Spinal cord (tissue), 10 donors: Measurements from ENCODE around the gene DNTTIP2. TPM values are rescaled to one million over a fixed set of nuclear protein-coding genes. Genes with fewer than 3 reads are reported as not detected.
A peak's percentile ranks its signal among the peaks of the same experiment; 100 is the strongest.

ENCODE experiments used
- DNase-seq, 6 donors: peaks; one replicate each; pipeline versions ENCODE4 v3.0.0 to v3.0.0-alpha.2; 2013 to 2015; ENCODE audit warnings: low spot score in 6 of 6, low read depth in 4 of 6
- H3K27ac ChIP-seq: one replicate; pipeline ENCODE4 v1.5.1; 2013; ENCODE audit warnings: low read depth, low read length, control low read depth
- H3K27me3 ChIP-seq: one replicate; pipeline ENCODE4 v1.6.1; 2013; ENCODE audit warnings: low read length; ENCODE audit not compliant: control insufficient read depth, insufficient read depth
- H3K36me3 ChIP-seq: one replicate; pipeline ENCODE4 v1.6.1; 2013; ENCODE audit warnings: low read length; ENCODE audit not compliant: control insufficient read depth, insufficient read depth
- H3K4me1 ChIP-seq: one replicate; pipeline ENCODE4 v1.6.1; 2013; ENCODE audit warnings: low read length; ENCODE audit not compliant: control insufficient read depth, insufficient read depth
- H3K4me3 ChIP-seq: one replicate; pipeline ENCODE4 v1.5.1; 2013; ENCODE audit warnings: low read depth, low read length, control low read depth
- H3K9me3 ChIP-seq: one replicate; pipeline ENCODE4 v1.6.1; 2013; ENCODE audit warnings: low read length; ENCODE audit not compliant: control insufficient read depth, insufficient read depth
- WGBS: methylation state at CpG from one replicate; pipeline ENCODE4 v1.1.5; 2013; ENCODE audit warnings: missing lambda C conversion rate; ENCODE audit not compliant: insufficient coverage; 5-methylcytosine and 5-hydroxymethylcytosine counted together
- polyA plus RNA-seq, 2 donors: library from polyadenylated mRNA; unstranded; fragments of 120-200 nt; gene quantifications; one replicate each; pipeline ENCODE4 v1.2.1, GENCODE V29; 2013; ENCODE audit not compliant: insufficient read length in 2 of 2
- total RNA-seq, 2 donors: library from RNA; depleted of rRNA in 1 of 2; stranded (reverse); fragments of 120-200 nt in 1 of 2; fragments of >200 nt in 1 of 2; gene quantifications; one replicate each; pipeline versions ENCODE4 v1.2.3 to v1.2.4, GENCODE V29; 2013 to 2014
- donor health status: healthy.

DNTTIP2 gene
- total and polyA plus RNA-seq, 4 donors: 40.6 to 48.1 (median 41.8) TPM

DNA sequence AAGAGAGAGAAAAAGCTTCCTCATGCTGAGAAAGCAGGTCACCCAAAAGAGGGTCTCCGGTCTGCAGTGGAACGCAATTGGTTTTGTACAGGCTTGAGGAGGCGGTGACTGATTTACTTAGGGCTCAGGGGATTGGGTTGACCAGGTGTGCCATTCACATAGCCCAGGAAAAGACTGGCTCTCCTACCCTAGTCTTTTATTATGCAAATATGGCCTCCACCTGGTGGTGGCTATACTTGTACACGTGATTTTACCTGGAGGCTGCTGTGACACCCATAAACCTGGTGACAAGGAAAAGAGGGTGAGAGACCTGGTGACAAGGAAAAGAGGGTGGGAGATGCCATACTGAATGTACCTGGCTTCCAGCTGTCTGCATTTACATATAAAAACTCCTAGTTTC, 49.9 kb downstream of the DNTTIP2 start:
- Histone ChIP-seq H3K4me3 (no peak overlapping the region), H3K4me1 (peaks cover 5% of the 10 kb centered on the region)
- WGBS: 96% methylated on average over 3 of the region's 4 CpGs

GRCh38 chr1:93828367-93828755, 50.6 kb downstream of the DNTTIP2 start:
- peaks cover 5% of the 10 kb centered on the region for H3K4me1 ChIP-seq
- no peaks in the 10 kb centered on the region for H3K36me3 ChIP-seq
- no peak overlapping the region for H3K27ac ChIP-seq
- 100% methylated on average over 1 of the region's 1 CpG for WGBS
- no peaks in the 10 kb centered on the region for H3K27me3 ChIP-seq
- DNase-seq: no peak
- H3K9me3 ChIP-seq: no peaks in the 10 kb centered on the region
- no peak overlapping the region for H3K4me3 ChIP-seq

More for the DNA sequence above, 49.9 kb downstream of the DNTTIP2 start:
- no peaks in the 10 kb centered on the region for H3K27me3 ChIP-seq
- H3K9me3 ChIP-seq: no peaks in the 10 kb centered on the region
- H3K27ac ChIP-seq: no peak overlapping the region
- no peaks in the 10 kb centered on the region for H3K36me3 ChIP-seq
- no peak for DNase-seq

DNA sequence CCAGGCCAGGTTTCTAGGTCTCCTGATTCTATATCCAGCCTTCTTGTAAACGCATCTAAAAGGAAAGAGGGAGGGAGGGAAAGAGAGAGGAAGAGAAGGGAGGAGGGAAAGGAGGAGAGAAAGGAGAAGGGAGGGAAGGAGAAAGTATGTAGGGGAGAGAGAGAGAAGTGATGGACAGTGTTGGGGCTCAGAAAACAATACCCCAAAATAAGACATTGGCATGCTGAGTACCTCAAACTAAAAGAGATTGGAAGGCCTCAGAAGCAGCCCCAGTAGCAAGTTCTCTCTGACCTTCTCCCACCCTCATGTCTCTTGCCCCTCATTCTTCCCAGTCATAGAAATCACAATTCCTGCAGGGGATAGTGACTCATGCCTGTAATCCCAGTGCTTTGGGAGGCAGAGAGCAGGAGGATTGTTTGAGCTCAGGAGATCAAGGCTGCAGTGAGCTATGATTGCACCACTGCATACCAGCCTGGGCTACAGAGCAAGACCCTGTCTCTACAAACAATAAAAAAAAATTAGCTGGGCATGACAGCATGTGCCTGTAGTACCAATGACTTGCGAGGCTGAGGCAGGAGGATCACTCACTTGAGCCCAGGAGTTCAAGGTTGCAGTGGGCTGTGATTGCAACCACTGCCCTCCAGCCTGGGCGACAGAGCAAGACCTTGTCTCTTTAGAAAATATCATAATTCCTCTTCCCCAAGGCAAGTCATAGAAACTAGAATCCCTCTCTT, 51.2 kb downstream of the DNTTIP2 start:
- H3K4me3 ChIP-seq: no peak overlapping the region
- no peaks in the 10 kb centered on the region for H3K36me3 ChIP-seq
- WGBS: 92% methylated on average over 3 of the region's 3 CpGs
- no peaks in the 10 kb centered on the region for H3K9me3 ChIP-seq
- no peaks in the 10 kb centered on the region for H3K27me3 ChIP-seq
- H3K4me1 ChIP-seq: peaks cover 5% of the 10 kb centered on the region
- no peak overlapping the region for H3K27ac ChIP-seq
- no peak for DNase-seq

DNA sequence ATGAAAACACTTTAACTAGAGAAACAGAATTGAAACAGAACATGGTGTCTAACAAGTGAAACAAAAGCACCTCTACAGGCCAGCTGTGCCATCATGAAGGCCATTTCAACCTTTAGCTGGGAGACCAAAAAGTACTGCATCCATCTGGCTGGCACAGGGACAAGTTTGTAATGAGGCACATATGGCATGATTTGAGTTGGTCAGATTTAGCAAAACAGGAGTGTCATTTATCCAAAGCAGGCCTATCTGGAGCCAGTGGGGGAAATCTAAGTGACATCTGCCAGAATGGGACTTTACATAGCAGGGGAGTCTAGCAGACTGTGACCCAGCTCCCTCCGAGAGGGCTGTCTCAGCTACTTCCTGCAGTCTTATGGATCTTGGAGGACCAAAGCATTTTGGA, 51.9 kb downstream of the DNTTIP2 start:
- peak in 2 of 6 donors; percentile 43 to 70 for DNase-seq
- H3K27me3 ChIP-seq: no peaks in the 10 kb centered on the region
- WGBS: no CpG with 5 or more reads among the region's 1 CpG
- no peak overlapping the region for H3K4me3 ChIP-seq
- no peak overlapping the region for H3K27ac ChIP-seq
- H3K9me3 ChIP-seq: no peaks in the 10 kb centered on the region
- no peaks in the 10 kb centered on the region for H3K36me3 ChIP-seq
- peaks cover 5% of the 10 kb centered on the region for H3K4me1 ChIP-seq

- Histone ChIP-seq H3K4me3 (no peak overlapping the region), H3K9me3 (no peaks in the 10 kb centered on the region), H3K27ac (no peak overlapping the region), H3K27me3 (no peaks in the 10 kb centered on the region), H3K4me1 (peaks cover 5% of the 10 kb centered on the region), H3K36me3 (no peaks in the 10 kb centered on the region)
- 27% methylated on average over 2 of the region's 6 CpGs for WGBS
- peak in 1 of 6 donors; percentile 78 for DNase-seq
Measured at GRCh38 chr1:93824834-93825233, 54.2 kb downstream of the DNTTIP2 start.

- Histone ChIP-seq H3K9me3 (no peaks in the 10 kb centered on the region), H3K36me3 (no peaks in the 10 kb centered on the region), H3K27me3 (no peaks in the 10 kb centered on the region), H3K4me1 (peaks cover 6% of the 10 kb centered on the region), H3K27ac (no peak overlapping the region), H3K4me3 (no peak overlapping the region)
- no peak for DNase-seq
- WGBS: no CpG with 5 or more reads among the region's 2 CpGs
Measured at GRCh38 chr1:93822730-93823425, 56.1 kb downstream of the DNTTIP2 start.

- Histone ChIP-seq H3K4me1 (peaks cover 9% of the 10 kb centered on the region), H3K27ac (no peak overlapping the region), H3K4me3 (no peak overlapping the region), H3K36me3 (no peaks in the 10 kb centered on the region), H3K27me3 (no peaks in the 10 kb centered on the region), H3K9me3 (no peaks in the 10 kb centered on the region)
- WGBS: 90% methylated on average over 2 of the region's 4 CpGs
- DNase-seq: no peak
Measured at GRCh38 chr1:93821423-93822144, 57.4 kb downstream of the DNTTIP2 start.

- Histone ChIP-seq H3K27ac (no peak overlapping the region), H3K4me1 (peaks cover 9% of the 10 kb centered on the region), H3K9me3 (no peaks in the 10 kb centered on the region), H3K27me3 (no peaks in the 10 kb centered on the region), H3K36me3 (no peaks in the 10 kb centered on the region), H3K4me3 (no peak overlapping the region)
- no peak for DNase-seq
- WGBS: 67% methylated on average over 1 of the region's 10 CpGs
Measured at GRCh38 chr1:93820554-93821422, 58.2 kb downstream of the DNTTIP2 start.

DNA sequence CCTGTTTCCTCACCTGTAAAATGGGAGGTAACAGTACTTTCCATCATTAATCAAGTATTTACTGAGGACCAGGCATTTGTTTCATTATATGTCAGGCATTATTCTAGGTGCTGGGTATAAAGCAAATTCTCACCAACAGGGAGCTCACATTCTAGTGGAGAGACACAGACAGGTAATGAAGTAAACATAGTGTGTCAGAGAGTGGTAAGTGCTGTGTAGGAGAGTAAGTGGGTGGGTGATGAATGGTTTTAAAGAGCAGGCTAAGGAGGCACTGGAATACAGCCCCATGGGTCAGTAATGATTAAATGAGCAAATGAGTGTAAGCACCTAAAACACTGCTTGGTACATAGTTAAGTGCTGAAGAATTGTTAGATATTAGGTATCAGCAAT, 60.4 kb downstream of the DNTTIP2 start:
- DNase-seq: no peak
- no peaks in the 10 kb centered on the region for H3K9me3 ChIP-seq
- H3K27me3 ChIP-seq: no peaks in the 10 kb centered on the region
- H3K27ac ChIP-seq: no peak overlapping the region
- no peaks in the 10 kb centered on the region for H3K36me3 ChIP-seq
- H3K4me1 ChIP-seq: peaks cover 13% of the 10 kb centered on the region
- H3K4me3 ChIP-seq: no peak overlapping the region
